H1 (cell line): ENCODE measurements around the gene TRIM71. TPM values are rescaled to one million over a fixed set of nuclear protein-coding genes. Genes with fewer than 3 reads are reported as not detected.

ENCODE experiments used
- CTCF ChIA-PET: fragments of 300-600 bp; sonication (Branson Sonifier 250); formaldehyde crosslinking; loops from one replicate; lab custom pipeline; 2021; ENCODE audit not compliant: partially characterized antibody; lab: Charles Lee
- POLR2A ChIA-PET: fragments of 300-600 bp; sonication (Branson Sonifier 250); formaldehyde crosslinking; loops from one replicate; lab custom pipeline; 2021; ENCODE audit warnings: inconsistent platforms; ENCODE audit not compliant: partially characterized antibody; lab: Charles Lee
- DNase-seq, 2 experiments: peaks; one replicate each; pipeline versions ENCODE4 v3.0.0 to v3.0.0-alpha.2; 2010 to 2022; ENCODE audit warnings: low spot score in 2 of 2, low read depth in 1 of 2, mixed read lengths in 1 of 2
- FAIRE-seq: peaks from 2 replicates; lab custom pipeline; 2011; peaks lifted over from hg19 to GRCh38; lab: Jason Lieb, UNC
- H2AFZ ChIP-seq: 2 replicates; pipeline ENCODE4 v1.8.1; 2012; ENCODE audit warnings: low read length, inconsistent platforms
- H2AK5ac ChIP-seq: 2 replicates; pipeline ENCODE4 v1.6.1; 2013; ENCODE audit warnings: low read depth, low read length
- H2BK120ac ChIP-seq: replicated peaks from 2 replicates; pipeline ENCODE3; 2013; ENCODE audit warnings: low read depth, low read length, inconsistent platforms
- H2BK12ac ChIP-seq: 2 replicates; pipeline ENCODE4 v1.6.1; 2013; ENCODE audit warnings: low read depth, low read length
- H2BK15ac ChIP-seq: 2 replicates; pipeline ENCODE4 v1.6.1; 2013; ENCODE audit warnings: low read length
- H2BK20ac ChIP-seq: 2 replicates; pipeline ENCODE4 v1.6.1; 2013; ENCODE audit warnings: low read length
- H2BK5ac ChIP-seq: 2 replicates; pipeline ENCODE4 v1.6.1; 2013; ENCODE audit warnings: low read depth, low read length
- H3K14ac ChIP-seq: 2 replicates; pipeline ENCODE4 v1.6.1; 2013; ENCODE audit warnings: inconsistent platforms; ENCODE audit not compliant: insufficient read length
- H3K18ac ChIP-seq: 2 replicates; pipeline ENCODE4 v1.6.1; 2013; ENCODE audit warnings: low read length; ENCODE audit errors: extremely low read depth
- H3K23ac ChIP-seq: 2 replicates; pipeline ENCODE4 v1.6.1; 2013; ENCODE audit warnings: inconsistent platforms; ENCODE audit not compliant: insufficient read length
- H3K23me2 ChIP-seq: 2 replicates; pipeline ENCODE4 v1.6.1; 2013; ENCODE audit warnings: low read depth, low read length
- H3K27ac ChIP-seq: 2 replicates; pipeline ENCODE4 v1.6.1; 2011; ENCODE audit warnings: low read depth, low read length, inconsistent platforms
- H3K27me3 ChIP-seq, 4 experiments: replicated peaks in 1 of 4; 1 replicate in 1 of 4; 2 replicates in 3 of 4; pipeline versions ENCODE4 v1.6.1 to v1.8.1; 2011 to 2013; ENCODE audit warnings: low read length in 3 of 4, mild to moderate bottlenecking in 3 of 4, inconsistent platforms in 2 of 4, mixed read lengths in 2 of 4, moderate library complexity in 1 of 4; ENCODE audit not compliant: control insufficient read depth in 3 of 4, insufficient read depth in 3 of 4; ENCODE audit errors: extremely low read depth in 1 of 4
- H3K36me3 ChIP-seq, 4 experiments: 2 replicates each; pipeline versions ENCODE4 v1.6.1 to v1.8.1; 2011 to 2013; ENCODE audit warnings: mild to moderate bottlenecking in 4 of 4, low read length in 3 of 4, moderate library complexity in 2 of 4, control low read depth in 1 of 4, inconsistent platforms in 1 of 4; ENCODE audit not compliant: insufficient read depth in 4 of 4, control insufficient read depth in 2 of 4
- H3K4ac ChIP-seq: replicated peaks from 2 replicates; pipeline ENCODE3; 2013; ENCODE audit warnings: low read length, low read depth, mixed read lengths, inconsistent platforms; ENCODE audit not compliant: insufficient read length
- H3K4me1 ChIP-seq, 4 experiments: replicated peaks in 1 of 4; 1 replicate in 1 of 4; 2 replicates in 3 of 4; pipeline versions ENCODE4 v1.6.1 to v1.8.1; 2011 to 2013; ENCODE audit warnings: low read length in 3 of 4, inconsistent platforms in 2 of 4, mixed read lengths in 1 of 4; ENCODE audit not compliant: insufficient read depth in 4 of 4, control insufficient read depth in 3 of 4
- H3K4me2 ChIP-seq, 2 experiments: 2 replicates each; pipeline versions ENCODE4 v1.6.1 to v1.8.1; 2011 to 2013; ENCODE audit warnings: low read depth in 2 of 2, low read length in 2 of 2, control low read depth in 1 of 2, inconsistent platforms in 1 of 2, mild to moderate bottlenecking in 1 of 2; ENCODE audit not compliant: insufficient read depth in 1 of 2
- H3K4me3 ChIP-seq, 4 experiments: fragments of 200-600, 300-600 bp in 1 of 4; sonication (generic), shearing (Covaris generic), sonication (Bioruptor Twin) in 1 of 4; 2 replicates each; pipeline versions ENCODE4 v1.5.1 to v1.8.1; 2011 to 2016; ENCODE audit warnings: low read length in 4 of 4, low read depth in 3 of 4, control low read depth in 2 of 4, inconsistent platforms in 2 of 4, mild to moderate bottlenecking in 2 of 4, mixed read lengths in 1 of 4, moderate library complexity in 1 of 4; ENCODE audit not compliant: insufficient read depth in 2 of 4; ENCODE audit errors: extremely low read depth in 1 of 4
- H3K56ac ChIP-seq: replicated peaks from 2 replicates; pipeline ENCODE3; 2013; ENCODE audit warnings: low read depth, mild to moderate bottlenecking, mixed read lengths, low read length, inconsistent platforms; ENCODE audit not compliant: insufficient read length
- H3K79me1 ChIP-seq: 2 replicates; pipeline ENCODE4 v1.6.1; 2013; ENCODE audit warnings: low read depth, low read length, control low read depth
- H3K79me2 ChIP-seq, 2 experiments: 2 replicates each; pipeline versions ENCODE4 v1.6.1 to v1.8.1; 2012 to 2013; ENCODE audit warnings: low read length in 2 of 2, mild to moderate bottlenecking in 2 of 2, inconsistent platforms in 1 of 2; ENCODE audit not compliant: insufficient read depth in 2 of 2, control insufficient read depth in 1 of 2
- H3K9ac ChIP-seq, 4 experiments: replicated peaks in 1 of 4; 1 replicate in 1 of 4; 2 replicates in 3 of 4; pipeline versions ENCODE4 v1.6.1 to v1.8.1; 2011 to 2013; ENCODE audit warnings: low read depth in 3 of 4, low read length in 3 of 4, control low read depth in 2 of 4, mild to moderate bottlenecking in 2 of 4, moderate library complexity in 2 of 4, inconsistent platforms in 1 of 4; ENCODE audit errors: extremely low read depth in 1 of 4
- H3K9me3 ChIP-seq, 2 experiments: 2 replicates each; pipeline versions ENCODE4 v1.6.1 to v1.8.1; 2012 to 2013; ENCODE audit warnings: mild to moderate bottlenecking in 2 of 2, moderate library complexity in 2 of 2, control low read depth in 1 of 2, inconsistent platforms in 1 of 2, low read depth in 1 of 2, low read length in 1 of 2, mixed read lengths in 1 of 2; ENCODE audit not compliant: insufficient read depth in 2 of 2
- H4K20me1 ChIP-seq, 2 experiments: replicated peaks in 1 of 2; 2 replicates each; pipeline versions ENCODE3 to v1.8.1; 2011 to 2013; ENCODE audit warnings: inconsistent platforms in 2 of 2, low read length in 2 of 2, mild to moderate bottlenecking in 1 of 2; ENCODE audit not compliant: insufficient read depth in 2 of 2, control insufficient read depth in 1 of 2
- H4K5ac ChIP-seq: 2 replicates; pipeline ENCODE4 v1.6.1; 2013; ENCODE audit warnings: low read length, low read depth, mixed read lengths, inconsistent platforms; ENCODE audit not compliant: insufficient read length
- H4K8ac ChIP-seq: 2 replicates; pipeline ENCODE4 v1.8.0; 2013; ENCODE audit warnings: mild to moderate bottlenecking, moderate library complexity, low read length, inconsistent platforms; ENCODE audit not compliant: insufficient read depth; ENCODE audit errors: extremely low read depth
- H4K91ac ChIP-seq: replicated peaks from 2 replicates; pipeline ENCODE3; 2013; ENCODE audit warnings: low read length, mixed read lengths, inconsistent platforms; ENCODE audit not compliant: insufficient read length
- BRCA1 ChIP-seq: IDR thresholded peaks from 2 replicates; pipeline ENCODE4 v1.6.1; 2012; ENCODE audit warnings: low read depth, low read length, improper control_type of control experiment
- POLR2A ChIP-seq, 2 experiments: IDR thresholded peaks; 1 replicate in 1 of 2; 2 replicates in 1 of 2; pipeline ENCODE4 v1.6.1; 2011; ENCODE audit warnings: low read depth in 2 of 2, low read length in 2 of 2, mild to moderate bottlenecking in 2 of 2; ENCODE audit errors: control extremely low read depth in 1 of 2
- WGBS, 2 experiments: shearing (Covaris generic) in 1 of 2; methylation state at CpG; one replicate each; pipeline versions ENCODE4 v1.1.6 to v1.1.7; 2013 to 2015; ENCODE audit warnings: low lambda C conversion rate in 2 of 2, mixed read lengths in 2 of 2, inconsistent platforms in 1 of 2, low coverage in 1 of 2, missing lambda C conversion rate in 1 of 2; ENCODE audit not compliant: insufficient replicate concordance in 2 of 2, insufficient coverage in 1 of 2, insufficient read length in 1 of 2; ENCODE audit errors: extremely low coverage in 1 of 2, missing lambda C conversion rate in 1 of 2; 5-methylcytosine and 5-hydroxymethylcytosine counted together
- polyA plus RNA-seq, 7 experiments: library from polyadenylated mRNA; depleted of rRNA in 3 of 7; stranded (reverse) in 5 of 7; unstranded in 2 of 7; fragments of >200 nt in 5 of 7; fragments of 200-250 nt in 2 of 7; gene quantifications; 1 replicate in 5 of 7; 2 replicates in 1 of 7; 4 replicates in 1 of 7; pipeline versions ENCODE4 v1.2.1 to v1.2.3, GENCODE V29; 2011 to 2013; ENCODE audit warnings: missing spikeins in 2 of 7, mixed read lengths in 2 of 7
- total RNA-seq: library from RNA; stranded (reverse); fragmentation: NEBNext Ultra II Directional; extraction: Animal tissue kit (Norgen Biotek cat#: 25700); gene quantifications from 2 replicates; pipeline ENCODE4 v1.2.1, GENCODE V29; 2021
- TF ChIP-seq, protein P1 (sequence below): IDR thresholded peaks from 2 replicates; pipeline ENCODE4 v1.6.1; 2012; ENCODE audit warnings: inconsistent platforms

The TRIM71 gene
- total and polyA plus RNA-seq, 2 of the 8 experiments (the other 6 are each of a cell fraction or from before 2014, with no cell fraction given) = 53.7 to 293 TPM

DNA sequence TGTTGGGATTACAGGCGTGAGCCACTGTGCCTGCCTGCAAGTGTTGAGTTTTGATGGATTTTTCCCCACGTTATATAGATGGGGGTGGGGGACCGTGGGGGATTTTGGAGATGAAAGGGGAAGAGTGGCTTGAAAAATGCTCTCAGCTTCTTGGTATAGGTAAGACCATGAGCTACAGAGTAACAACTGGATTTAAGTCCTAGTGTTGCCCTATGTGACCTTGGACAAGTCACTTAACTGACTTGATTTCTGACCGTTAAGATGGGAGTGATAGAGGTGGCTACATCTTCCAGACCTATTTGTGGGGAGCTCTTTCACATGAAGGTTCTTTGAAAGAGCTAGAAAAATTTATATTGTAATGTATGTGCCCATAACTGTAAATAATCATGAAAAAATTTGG, 13.3 kb downstream of the TRIM71 start:
- Histone ChIP-seq H3K79me1 (no peaks in the 10 kb centered on the region), H3K4me2 (peak overlapping the region in 1 of 2 experiments; percentile 93; a peak in 2 of 4 replicates), H4K8ac (no peak overlapping the region), H2BK120ac (no peak overlapping the region), H2BK15ac (no peak overlapping the region), H3K23ac (no peak overlapping the region), H2AFZ (no peak overlapping the region), H2BK20ac (no peak overlapping the region), H3K36me3 (peaks cover 0 to 22% (median 0%) of the 10 kb centered on the region in 4 experiments; a peak in 4 of 8 replicates), H2BK12ac (no peak overlapping the region), H4K20me1 (peaks cover 30 to 36% of the 10 kb centered on the region in 2 experiments), H3K4me3 (0 out of 8 replicates have a peak overlapping the region, but pooled peaks of 1 of the 4 experiments have one; percentile 0), H3K4ac (peak overlapping the region; percentile 59), H3K23me2 (peaks cover 5% of the 10 kb centered on the region), H3K14ac (no peak overlapping the region), H4K91ac (no peak overlapping the region), H3K18ac (no peak overlapping the region), H3K27ac (no peak overlapping the region), H2AK5ac (no peak overlapping the region), H4K5ac (no peak overlapping the region), H3K9me3 (no peaks in the 10 kb centered on the region), H2BK5ac (no peak overlapping the region), H3K27me3 (no peaks in the 10 kb centered on the region), H3K79me2 (peaks cover 83 to 100% of the 10 kb centered on the region in 2 experiments), H3K9ac (no peak overlapping the region; a peak in 1 of 7 replicates), H3K56ac (no peak overlapping the region), H3K4me1 (peaks cover 3 to 34% (median 22%) of the 10 kb centered on the region in 4 experiments)
- TF ChIP-seq POLR2A (IDR thresholded peaks at IDR 0.05; ENCODE audit: control extremely low read depth in 1 of 2, low read depth in 2 of 2, low read length in 2 of 2) (peak in 1 of 2 experiments; percentile 2; a peak in 2 of 3 replicates), BRCA1 (no peak)
- TF ChIP-seq, protein P1, sequence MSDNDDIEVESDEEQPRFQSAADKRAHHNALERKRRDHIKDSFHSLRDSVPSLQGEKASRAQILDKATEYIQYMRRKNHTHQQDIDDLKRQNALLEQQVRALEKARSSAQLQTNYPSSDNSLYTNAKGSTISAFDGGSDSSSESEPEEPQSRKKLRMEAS = no peak
- WGBS, 2 experiments = 86% methylated on average over 4 of the region's 4 CpGs; no CpG with 5 or more reads in 1 of the 2 experiments
- ChIA-PET CTCF (interaction anchor here (0.7 to 1.6 kb wide), 6 partner anchors 12 to 102 kb away, joined by 3 to 7 read pairs (median 3); no protein-coding TSS in a partner anchor), POLR2A (interaction anchor here (1.0 to 17.0 kb wide), 7 partner anchors 7 to 56 kb away, joined by 3 to 303 read pairs (median 6); partner anchors contain the start of gene TRIM71)
- FAIRE-seq (no peak), DNase-seq (no peak)
